Measurements from ENCODE around the gene GPS1.

- TF ChIP-seq POLR2A (IDR thresholded peaks at IDR 0.05): no peak
- no peak for TF ChIP-seq CTCF (IDR thresholded peaks at IDR 0.05)
- no peak for TF ChIP-seq POLR2AphosphoS5 (IDR thresholded peaks at IDR 0.05; ENCODE audit: insufficient read depth in 1 of 2, low read depth in 1 of 2)
These were observed 11.3 kb downstream of the GPS1 start for GRCh38 chr17:82062984-82063368.

Measured in vagina (tissue), 2 donors.